IPS-11a (cell line): ENCODE results near the gene S100A5.

Experiments used
- H3K4me3 ChIP-seq: one replicate; pipeline ENCODE4 v1.5.1; 2013; ENCODE audit warnings: low read depth, low read length, control low read depth

The S100A5 gene

DNA sequence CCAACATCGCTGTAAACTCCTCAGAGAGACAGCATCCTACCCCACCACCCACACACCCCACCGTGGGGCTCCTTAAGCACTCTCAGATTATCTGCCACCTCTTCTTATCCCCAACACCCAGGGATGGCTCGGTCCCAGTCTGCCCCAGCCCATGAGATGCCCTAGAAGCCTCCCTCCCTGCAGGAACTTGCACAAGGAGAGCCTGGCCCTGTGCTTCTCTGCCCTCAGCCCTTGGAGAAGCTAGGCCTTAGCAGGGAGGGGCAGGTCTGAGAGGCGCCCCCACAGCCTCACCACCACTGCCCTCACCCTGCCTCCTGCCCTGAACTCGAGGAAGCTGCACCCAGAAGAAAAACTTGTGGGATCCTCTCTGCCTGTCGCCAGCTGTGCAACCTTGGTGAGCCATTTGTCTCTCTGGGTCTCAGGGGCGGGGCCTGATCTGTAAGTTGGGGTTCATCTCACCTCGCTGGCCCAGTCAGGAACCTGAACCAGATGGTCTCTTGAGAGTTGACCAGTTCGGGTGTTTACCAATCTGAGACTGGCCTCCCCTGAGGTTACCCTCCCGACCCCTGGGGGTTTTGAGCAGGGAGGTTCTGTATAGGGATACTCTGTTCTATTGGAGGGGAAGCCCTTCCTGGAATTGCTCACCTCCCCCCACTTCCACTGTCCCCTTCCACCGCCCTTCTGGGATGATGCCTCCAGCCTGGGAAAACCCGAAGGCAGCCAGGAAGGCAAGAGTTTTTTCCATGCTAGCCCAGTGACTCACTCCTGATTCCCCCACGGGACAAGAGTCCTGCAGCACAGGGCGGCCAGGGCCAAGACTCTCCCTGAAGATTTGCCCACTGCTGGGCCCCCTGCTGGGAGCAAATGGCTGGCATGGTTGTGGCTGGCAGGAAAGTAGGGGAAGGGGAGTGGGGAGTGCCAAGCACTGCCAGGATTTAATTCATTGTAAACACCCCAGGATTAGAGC, 8.3 kb upstream of the S100A5 start, which contains the start of gene S100A3:
Gene S100A3, minus strand, starts transcription at position 537 of the 967 bp plus-strand sequence. CDS start 773 bp downstream, outside the sequence.
- no peak within 1 kb of the TSS for H3K4me3 ChIP-seq

- no peak overlapping the region for H3K4me3 ChIP-seq
Observed at GRCh38 chr1:153547560-153548551, 7.1 kb upstream of the S100A5 start.

GRCh38 chr1:153546796-153547559, 6.2 kb upstream of the S100A5 start:
- H3K4me3 ChIP-seq = no peak overlapping the region

GRCh38 chr1:153546371-153546770, 5.6 kb upstream of the S100A5 start:
- H3K4me3 ChIP-seq = no peak overlapping the region

DNA sequence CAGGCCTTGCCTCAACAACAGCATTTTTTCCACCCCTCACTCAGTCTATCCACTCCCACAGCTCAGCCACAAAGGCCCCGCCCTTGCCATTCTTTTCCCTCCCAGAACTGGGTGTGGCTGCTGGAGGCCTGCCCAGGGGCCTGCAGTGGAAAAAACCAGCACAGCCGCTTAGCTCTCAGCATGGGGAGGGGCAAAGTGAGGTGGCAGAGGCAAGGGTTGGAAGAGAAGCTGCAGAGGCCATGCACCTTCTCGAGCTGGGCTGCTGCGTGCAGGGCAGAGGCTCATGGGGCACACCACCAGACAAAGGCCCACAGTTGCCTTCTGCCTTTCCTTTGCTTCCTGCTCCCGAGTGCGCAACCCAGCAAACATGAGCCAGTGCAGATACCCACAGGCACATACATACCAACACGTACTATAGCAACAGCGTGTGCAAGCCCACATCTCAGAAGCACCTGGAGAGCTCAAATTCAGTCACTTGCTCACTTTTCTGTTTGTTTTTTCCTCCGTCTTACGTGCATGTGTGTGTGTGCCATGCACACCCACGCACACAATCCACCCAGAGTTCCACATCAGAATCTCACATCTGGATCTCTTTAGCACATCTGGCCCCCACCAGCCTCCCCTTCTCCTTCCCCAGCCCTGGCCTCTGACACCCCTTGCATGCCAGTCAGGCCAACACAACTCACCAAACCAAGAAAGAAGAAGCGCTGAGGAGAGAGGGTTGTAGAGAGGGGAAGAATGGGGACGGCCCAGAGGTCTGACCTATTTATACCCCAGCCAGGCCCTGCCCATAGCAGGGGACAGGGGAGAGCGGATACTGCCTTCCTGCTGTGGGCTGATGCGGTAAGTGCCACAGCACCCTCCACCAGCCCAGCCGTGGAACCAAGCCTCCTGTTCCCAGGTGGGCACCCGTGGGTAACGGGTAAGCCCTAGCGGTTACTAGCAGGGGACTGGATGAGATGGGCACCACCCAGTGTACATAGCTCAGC, 4.6 kb upstream of the S100A5 start, which contains the start of gene S100A4:
Gene S100A4, minus strand, starts transcription at position 740 of the 989 bp plus-strand sequence. CDS start 1,012 bp downstream, outside the sequence.
- no peak within 1 kb of the TSS for H3K4me3 ChIP-seq

- no peak overlapping the region for H3K4me3 ChIP-seq
Observed at GRCh38 chr1:153544453-153545066, 3.8 kb upstream of the S100A5 start.

GRCh38 chr1:153543736-153544135, 3.0 kb upstream of the S100A5 start:
- H3K4me3 ChIP-seq = no peak overlapping the region

GRCh38 chr1:153542956-153543711, 2.4 kb upstream of the S100A5 start:
- H3K4me3 ChIP-seq = no peak overlapping the region

GRCh38 chr1:153541641-153542590, 1.2 kb upstream of the S100A5 start:
- no peak overlapping the region for H3K4me3 ChIP-seq

DNA sequence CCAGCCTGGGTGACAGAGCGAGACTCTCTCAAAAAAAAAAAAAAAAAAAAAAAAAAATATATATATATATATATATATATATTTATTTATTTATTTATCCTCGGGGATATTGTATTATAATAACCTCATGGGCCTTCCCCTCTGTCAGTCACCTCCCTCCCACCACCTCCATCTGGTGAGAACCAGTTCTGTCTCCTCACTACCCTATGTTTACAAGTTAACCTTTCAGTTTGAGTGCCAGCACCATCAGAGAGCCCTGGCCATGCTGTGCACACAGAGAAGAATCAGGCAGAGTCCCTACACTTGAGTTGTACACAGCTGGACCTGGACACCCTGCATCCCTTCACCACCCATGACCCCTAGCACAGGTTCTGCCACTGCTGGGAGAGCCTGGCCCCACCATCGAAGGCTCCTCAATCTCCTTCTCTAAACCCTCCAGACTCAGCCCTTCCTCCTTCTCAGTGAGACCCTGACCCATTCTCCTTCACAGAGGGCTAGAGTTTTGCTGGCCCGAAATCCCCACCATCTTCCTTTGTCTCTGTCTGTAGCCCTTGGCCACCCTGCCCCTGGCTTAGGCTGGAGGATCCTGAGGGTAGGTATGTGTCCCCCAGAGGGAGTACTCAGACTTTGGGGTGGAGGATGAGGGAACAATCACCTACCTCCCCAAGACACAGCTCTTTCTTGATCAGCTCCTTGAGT, 1.2 kb downstream of the S100A5 start:
- no peak overlapping the region for H3K4me3 ChIP-seq

- H3K4me3 ChIP-seq = no peak overlapping the region
Observed at GRCh38 chr1:153538315-153538821, 2.4 kb downstream of the S100A5 start.

- no peak overlapping the region for H3K4me3 ChIP-seq
Observed at GRCh38 chr1:153537376-153537730, 3.4 kb downstream of the S100A5 start.

- H3K4me3 ChIP-seq = no peak overlapping the region
Observed at GRCh38 chr1:153536671-153537375, 3.9 kb downstream of the S100A5 start.

DNA sequence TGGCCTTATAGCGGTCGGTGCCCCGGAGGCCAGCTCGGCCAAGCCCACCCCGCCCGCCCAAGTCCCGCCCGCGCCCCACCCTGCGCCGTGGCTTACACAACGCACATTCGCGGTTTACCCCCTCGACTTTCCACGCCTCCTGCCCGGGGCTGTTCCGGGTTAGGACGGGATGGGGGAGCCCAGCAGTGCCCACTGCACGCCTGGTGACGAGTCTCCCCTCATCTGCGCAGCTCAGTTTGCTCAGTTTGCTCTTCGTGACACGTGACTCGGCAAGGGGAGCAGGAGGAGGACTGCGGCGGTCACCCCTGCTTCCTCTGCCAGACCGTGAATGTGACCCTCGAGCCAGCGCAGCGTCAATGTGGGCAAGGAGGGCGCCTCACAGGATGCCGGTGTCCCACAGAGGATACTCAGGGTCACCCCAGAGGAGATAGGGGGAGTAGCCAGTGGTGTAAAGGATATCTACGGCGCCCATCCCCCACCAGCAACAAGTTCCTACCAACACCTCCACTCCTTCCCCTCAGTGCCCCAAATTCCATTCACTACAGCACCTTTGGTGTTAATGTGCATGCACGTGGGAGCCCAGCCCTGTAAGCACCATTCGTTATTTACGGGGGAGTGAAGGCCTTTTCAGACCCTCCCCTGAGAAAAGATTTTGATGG, 4.6 kb downstream of the S100A5 start:
- peak overlapping the region; percentile 49 for H3K4me3 ChIP-seq
